ENCODE measurements around the gene ZNF587B.

DNA sequence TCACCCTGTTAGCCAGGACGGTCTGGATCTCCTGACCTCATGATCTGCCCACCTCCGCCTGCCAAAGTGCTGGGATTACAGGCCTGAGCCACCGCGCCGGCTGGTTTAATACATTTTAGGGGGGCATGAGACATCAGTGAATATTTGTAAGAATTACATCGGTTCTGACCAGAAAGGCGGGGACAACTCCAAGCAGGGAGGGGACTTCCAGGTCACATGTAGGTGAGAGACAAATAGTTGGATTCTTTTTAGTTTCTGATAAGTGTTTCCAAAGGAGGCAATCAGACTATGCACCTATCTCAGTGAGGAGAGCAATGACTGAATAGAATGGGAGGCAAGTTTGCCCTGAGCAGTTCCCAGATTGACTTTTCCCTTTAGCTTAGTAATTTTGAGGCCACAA lies 11.7 kb upstream of the ZNF587B start:
- TF ChIP-seq CHD2 (IDR thresholded peaks at IDR 0.05; ENCODE audit: low read depth, low read length) (no peak), EZH2 (IDR thresholded peaks at IDR 0.05; ENCODE audit: borderline replicate concordance, low read depth, low read length) (no peak), CHCHD3 (CRISPR knock-in tag; IDR thresholded peaks at IDR 0.05) (no peak), PHF20 (IDR thresholded peaks at IDR 0.05; ENCODE audit: partially characterized antibody) (no peak), NFYB (IDR thresholded peaks at IDR 0.05; ENCODE audit: extremely low read depth, insufficient read length) (no peak), MAZ (CRISPR knock-in tag; conservative IDR thresholded peaks at IDR 0.05 in 1 of 2, IDR thresholded peaks at IDR 0.05 in 1 of 2) (no peak), KLF16 (IDR thresholded peaks at IDR 0.05) (no peak), POLR2AphosphoS5 (IDR thresholded peaks at IDR 0.05; ENCODE audit: control insufficient read depth, insufficient read depth, low read depth, low read length) (no peak), KLF6 (CRISPR knock-in tag; IDR thresholded peaks at IDR 0.05; ENCODE audit: borderline replicate concordance) (no peak)
- TF ChIP-seq, protein P1, sequence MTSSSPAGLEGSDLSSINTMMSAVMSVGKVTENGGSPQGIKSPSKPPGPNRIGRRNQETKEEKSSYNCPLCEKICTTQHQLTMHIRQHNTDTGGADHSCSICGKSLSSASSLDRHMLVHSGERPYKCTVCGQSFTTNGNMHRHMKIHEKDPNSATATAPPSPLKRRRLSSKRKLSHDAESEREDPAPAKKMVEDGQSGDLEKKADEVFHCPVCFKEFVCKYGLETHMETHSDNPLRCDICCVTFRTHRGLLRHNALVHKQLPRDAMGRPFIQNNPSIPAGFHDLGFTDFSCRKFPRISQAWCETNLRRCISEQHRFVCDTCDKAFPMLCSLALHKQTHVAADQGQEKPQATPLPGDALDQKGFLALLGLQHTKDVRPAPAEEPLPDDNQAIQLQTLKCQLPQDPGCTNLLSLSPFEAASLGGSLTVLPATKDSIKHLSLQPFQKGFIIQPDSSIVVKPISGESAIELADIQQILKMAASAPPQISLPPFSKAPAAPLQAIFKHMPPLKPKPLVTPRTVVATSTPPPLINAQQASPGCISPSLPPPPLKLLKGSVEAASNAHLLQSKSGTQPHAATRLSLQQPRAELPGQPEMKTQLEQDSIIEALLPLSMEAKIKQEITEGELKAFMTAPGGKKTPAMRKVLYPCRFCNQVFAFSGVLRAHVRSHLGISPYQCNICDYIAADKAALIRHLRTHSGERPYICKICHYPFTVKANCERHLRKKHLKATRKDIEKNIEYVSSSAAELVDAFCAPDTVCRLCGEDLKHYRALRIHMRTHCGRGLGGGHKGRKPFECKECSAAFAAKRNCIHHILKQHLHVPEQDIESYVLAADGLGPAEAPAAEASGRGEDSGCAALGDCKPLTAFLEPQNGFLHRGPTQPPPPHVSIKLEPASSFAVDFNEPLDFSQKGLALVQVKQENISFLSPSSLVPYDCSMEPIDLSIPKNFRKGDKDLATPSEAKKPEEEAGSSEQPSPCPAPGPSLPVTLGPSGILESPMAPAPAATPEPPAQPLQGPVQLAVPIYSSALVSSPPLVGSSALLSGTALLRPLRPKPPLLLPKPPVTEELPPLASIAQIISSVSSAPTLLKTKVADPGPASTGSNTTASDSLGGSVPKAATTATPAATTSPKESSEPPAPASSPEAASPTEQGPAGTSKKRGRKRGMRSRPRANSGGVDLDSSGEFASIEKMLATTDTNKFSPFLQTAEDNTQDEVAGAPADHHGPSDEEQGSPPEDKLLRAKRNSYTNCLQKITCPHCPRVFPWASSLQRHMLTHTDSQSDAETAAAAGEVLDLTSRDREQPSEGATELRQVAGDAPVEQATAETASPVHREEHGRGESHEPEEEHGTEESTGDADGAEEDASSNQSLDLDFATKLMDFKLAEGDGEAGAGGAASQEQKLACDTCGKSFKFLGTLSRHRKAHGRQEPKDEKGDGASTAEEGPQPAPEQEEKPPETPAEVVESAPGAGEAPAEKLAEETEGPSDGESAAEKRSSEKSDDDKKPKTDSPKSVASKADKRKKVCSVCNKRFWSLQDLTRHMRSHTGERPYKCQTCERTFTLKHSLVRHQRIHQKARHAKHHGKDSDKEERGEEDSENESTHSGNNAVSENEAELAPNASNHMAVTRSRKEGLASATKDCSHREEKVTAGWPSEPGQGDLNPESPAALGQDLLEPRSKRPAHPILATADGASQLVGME (CRISPR knock-in tag; IDR thresholded peaks at IDR 0.05), result no peak
